AG04450 (cell line): ENCODE results near the gene ROCK2. TPM values are rescaled to one million over a fixed set of nuclear protein-coding genes. Genes with fewer than 3 reads are reported as not detected.
A peak's percentile ranks its signal among the peaks of the same experiment; 100 is the strongest.

Experiments
- CTCF ChIA-PET: fragments of 300-600, 350-600 bp; formaldehyde crosslinking; extraction: SDS; loops from one replicate; lab custom pipeline; 2022; ENCODE audit warnings: antibody characterized with exemption, inconsistent platforms; lab: Charles Lee
- POLR2A ChIA-PET: fragments of 350-600 bp; formaldehyde crosslinking; extraction: SDS; loops from one replicate; lab custom pipeline; 2021; ENCODE audit warnings: antibody characterized with exemption, inconsistent platforms; lab: Yijun Ruan, JAX
- DNase-seq: peaks from one replicate; pipeline ENCODE4 v3.0.0-alpha.2; 2011; ENCODE audit warnings: low read depth, low spot score
- H3K27ac ChIP-seq: one replicate; pipeline ENCODE4 v1.5.1; 2012; ENCODE audit warnings: low read depth, low read length, control low read depth
- H3K27me3 ChIP-seq: one replicate; pipeline ENCODE4 v1.6.0; 2012; ENCODE audit warnings: low read length; ENCODE audit not compliant: control insufficient read depth, insufficient read depth
- H3K4me3 ChIP-seq: 2 replicates; pipeline ENCODE4 v1.5.1; 2011; ENCODE audit warnings: mild to moderate bottlenecking, low read depth, low read length, control low read depth
- H3K9me3 ChIP-seq: 2 replicates; pipeline ENCODE4 v1.5.1; 2012; ENCODE audit warnings: low read length; ENCODE audit not compliant: control insufficient read depth, insufficient read depth
- CTCF ChIP-seq: IDR thresholded peaks from 2 replicates; pipeline ENCODE4 v1.5.1; 2011; ENCODE audit warnings: low read depth, low read length, control low read depth, inconsistent platforms
- polyA plus RNA-seq: library from polyadenylated mRNA; depleted of rRNA; stranded (reverse); fragments of >200 nt; gene quantifications from 2 replicates; pipeline ENCODE4 v1.2.3, GENCODE V29; 2011

ROCK2 gene
- polyA plus RNA-seq, 1 experiment: 28.2 TPM

- ChIA-PET CTCF (interaction anchor here (0.6 to 1.5 kb wide), 5 partner anchors 22 to 527 kb away, joined by 3 to 8 read pairs (median 3); a partner anchor contains a TSS), POLR2A (interaction anchor here (0.6 to 1.6 kb wide), 3 partner anchors 75 to 220 kb away, joined by 3 to 11 read pairs (median 4); no protein-coding TSS in a partner anchor)
Measured at GRCh38 chr2:11154016-11154922, 190.2 kb downstream of the ROCK2 start.

GRCh38 chr2:11152591-11152990 lies 191.8 kb downstream of the ROCK2 start:
- TF ChIP-seq CTCF: no peak
- CTCF ChIA-PET: interaction anchor here (0.6 kb wide), 1 partner anchor 13 kb away, joined by 3 read pairs; no protein-coding TSS in a partner anchor
- no peak overlapping the region for H3K27ac ChIP-seq
- POLR2A ChIA-PET: no interaction called here
- H3K9me3 ChIP-seq: peaks cover 3% of the 10 kb centered on the region
- no peak for DNase-seq
- no peaks in the 10 kb centered on the region for H3K27me3 ChIP-seq
- H3K4me3 ChIP-seq: no peak overlapping the region

More at GRCh38 chr2:11154016-11154922, 190.2 kb downstream of the ROCK2 start:
- no peak for TF ChIP-seq CTCF
- H3K27me3 ChIP-seq: no peaks in the 10 kb centered on the region
- no peaks in the 10 kb centered on the region; the same call in 1 of the 2 replicates for H3K9me3 ChIP-seq
- no peak for DNase-seq
- H3K4me3 ChIP-seq: peak overlapping the region; percentile 56
- peak overlapping the region; percentile 92 for H3K27ac ChIP-seq

- ChIA-PET POLR2A (no interaction called here), CTCF (interaction anchor here (1.1 kb wide), 1 partner anchor 312 kb away, joined by 3 read pairs; no protein-coding TSS in a partner anchor)
- DNase-seq: no peak
- H3K27me3 ChIP-seq: peaks cover 4% of the 10 kb centered on the region
- TF ChIP-seq CTCF: no peak
- no peak overlapping the region for H3K27ac ChIP-seq
- no peak overlapping the region for H3K4me3 ChIP-seq
- H3K9me3 ChIP-seq: peaks cover 7% of the 10 kb centered on the region; the same call in 1 of the 2 replicates
Measured at GRCh38 chr2:11147263-11147662, 197.2 kb downstream of the ROCK2 start.

- POLR2A ChIA-PET: no interaction called here
- CTCF ChIA-PET: interaction anchor here (0.9 to 1.5 kb wide), 2 partner anchors 14 to 314 kb away, joined by 3 to 6 read pairs; a partner anchor contains a TSS
- no peak for TF ChIP-seq CTCF
- no peak for DNase-seq
- no peak overlapping the region for H3K4me3 ChIP-seq
- peaks cover 4% of the 10 kb centered on the region for H3K27me3 ChIP-seq
- no peak overlapping the region for H3K27ac ChIP-seq
- peaks cover 7% of the 10 kb centered on the region; the same call in 1 of the 2 replicates for H3K9me3 ChIP-seq
Measured at GRCh38 chr2:11146076-11146475, 198.4 kb downstream of the ROCK2 start.
